ENCODE results near the gene SYDE1. TPM values are rescaled to one million over a fixed set of nuclear protein-coding genes. Genes with fewer than 3 reads are reported as not detected.

SYDE1 gene
- total RNA-seq, 1 experiment from 2014 or later: 47.7 TPM

DNA sequence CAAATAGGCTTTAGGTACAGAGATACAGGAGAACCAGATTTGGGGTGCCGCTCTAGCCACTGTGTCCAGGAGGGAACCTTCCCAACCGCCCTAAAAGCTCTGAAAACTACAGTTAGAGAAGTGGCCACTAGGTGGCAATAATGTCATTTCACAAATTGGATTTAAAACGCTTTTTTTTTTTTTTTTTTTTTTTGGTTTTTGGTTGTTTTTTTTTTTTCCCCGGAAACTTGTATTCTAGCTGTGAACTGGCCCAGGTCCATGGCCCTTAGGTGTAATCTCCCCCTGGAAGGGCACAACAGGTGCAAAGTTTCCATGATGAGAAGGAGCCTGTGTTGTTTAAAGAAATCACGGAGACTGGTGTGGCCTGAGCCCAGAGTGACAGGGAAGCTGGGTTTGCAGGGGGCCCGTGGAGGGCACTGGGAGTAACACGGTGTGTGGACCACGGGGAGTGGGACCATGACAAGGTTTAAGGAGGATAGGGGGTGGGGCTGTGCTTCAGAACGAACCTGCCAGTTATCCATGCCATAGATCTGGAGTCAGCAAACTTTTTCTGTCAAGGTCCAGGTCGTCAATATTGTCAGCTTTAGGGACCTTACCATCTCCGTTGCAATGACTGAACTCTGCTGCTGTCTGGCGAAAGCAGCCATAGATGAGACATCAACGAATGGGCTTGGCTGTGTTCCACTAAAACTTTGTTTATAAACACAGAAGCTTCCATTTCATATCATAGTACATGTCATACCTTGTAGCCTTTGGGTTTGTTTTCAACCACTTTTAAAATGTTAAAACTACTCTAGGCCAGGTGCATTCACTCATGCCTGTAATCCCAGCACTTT lies 15.1 kb upstream of the SYDE1 start:
- no peak overlapping the region for H3K27ac ChIP-seq (ENCODE audit: low read length)
- no peaks in the 10 kb centered on the region for H3K27me3 ChIP-seq (ENCODE audit: control insufficient read depth, insufficient read depth, low read length)
- H3K36me3 ChIP-seq (ENCODE audit: control insufficient read depth, insufficient read depth, low read length): no peaks in the 10 kb centered on the region
- ATAC-seq (peak; percentile 79), DNase-seq (ENCODE audit: low read depth, low spot score) (no peak)
- intact Hi-C loops (cut with micrococcal nuclease; ENCODE audit: unreplicated experiment): loop anchor here (1.0 kb wide), 1 partner anchor 58 kb away; no protein-coding TSS in a partner anchor
- H3K4me3 ChIP-seq (ENCODE audit: low read depth in 2 of 2, low read length in 2 of 2): peak overlapping the region in 1 of 2 experiments; percentile 31; a peak in 2 of 4 replicates
- no peaks in the 10 kb centered on the region for H3K4me1 ChIP-seq (ENCODE audit: control insufficient read depth, insufficient read depth, low read length)
- ChIA-PET POLR2A (no interaction called here), CTCF (interaction anchor here (0.5 to 1.7 kb wide), 25 partner anchors 9 to 656 kb away, joined by 3 to 24 read pairs (median 6); no protein-coding TSS in a partner anchor)
- BruUV-seq (replicated peaks): no TSS peak
- in situ Hi-C loops (cut with HindIII; ENCODE audit: low pct_unique_long_range_greater_than_20kb, low sequenced_read_pairs): no loop called here
- no peak for TF ChIP-seq SIN3A (IDR thresholded peaks at IDR 0.05; ENCODE audit: borderline replicate concordance, insufficient read depth, low read depth, low read length)
- TF ChIP-seq, protein P1, sequence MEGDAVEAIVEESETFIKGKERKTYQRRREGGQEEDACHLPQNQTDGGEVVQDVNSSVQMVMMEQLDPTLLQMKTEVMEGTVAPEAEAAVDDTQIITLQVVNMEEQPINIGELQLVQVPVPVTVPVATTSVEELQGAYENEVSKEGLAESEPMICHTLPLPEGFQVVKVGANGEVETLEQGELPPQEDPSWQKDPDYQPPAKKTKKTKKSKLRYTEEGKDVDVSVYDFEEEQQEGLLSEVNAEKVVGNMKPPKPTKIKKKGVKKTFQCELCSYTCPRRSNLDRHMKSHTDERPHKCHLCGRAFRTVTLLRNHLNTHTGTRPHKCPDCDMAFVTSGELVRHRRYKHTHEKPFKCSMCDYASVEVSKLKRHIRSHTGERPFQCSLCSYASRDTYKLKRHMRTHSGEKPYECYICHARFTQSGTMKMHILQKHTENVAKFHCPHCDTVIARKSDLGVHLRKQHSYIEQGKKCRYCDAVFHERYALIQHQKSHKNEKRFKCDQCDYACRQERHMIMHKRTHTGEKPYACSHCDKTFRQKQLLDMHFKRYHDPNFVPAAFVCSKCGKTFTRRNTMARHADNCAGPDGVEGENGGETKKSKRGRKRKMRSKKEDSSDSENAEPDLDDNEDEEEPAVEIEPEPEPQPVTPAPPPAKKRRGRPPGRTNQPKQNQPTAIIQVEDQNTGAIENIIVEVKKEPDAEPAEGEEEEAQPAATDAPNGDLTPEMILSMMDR (IDR thresholded peaks at IDR 0.05): peak; percentile 67
- TF ChIP-seq TCF7L2 (IDR thresholded peaks at IDR 0.05; ENCODE audit: low read depth, low read length): no peak
- TF ChIP-seq, protein P2, sequence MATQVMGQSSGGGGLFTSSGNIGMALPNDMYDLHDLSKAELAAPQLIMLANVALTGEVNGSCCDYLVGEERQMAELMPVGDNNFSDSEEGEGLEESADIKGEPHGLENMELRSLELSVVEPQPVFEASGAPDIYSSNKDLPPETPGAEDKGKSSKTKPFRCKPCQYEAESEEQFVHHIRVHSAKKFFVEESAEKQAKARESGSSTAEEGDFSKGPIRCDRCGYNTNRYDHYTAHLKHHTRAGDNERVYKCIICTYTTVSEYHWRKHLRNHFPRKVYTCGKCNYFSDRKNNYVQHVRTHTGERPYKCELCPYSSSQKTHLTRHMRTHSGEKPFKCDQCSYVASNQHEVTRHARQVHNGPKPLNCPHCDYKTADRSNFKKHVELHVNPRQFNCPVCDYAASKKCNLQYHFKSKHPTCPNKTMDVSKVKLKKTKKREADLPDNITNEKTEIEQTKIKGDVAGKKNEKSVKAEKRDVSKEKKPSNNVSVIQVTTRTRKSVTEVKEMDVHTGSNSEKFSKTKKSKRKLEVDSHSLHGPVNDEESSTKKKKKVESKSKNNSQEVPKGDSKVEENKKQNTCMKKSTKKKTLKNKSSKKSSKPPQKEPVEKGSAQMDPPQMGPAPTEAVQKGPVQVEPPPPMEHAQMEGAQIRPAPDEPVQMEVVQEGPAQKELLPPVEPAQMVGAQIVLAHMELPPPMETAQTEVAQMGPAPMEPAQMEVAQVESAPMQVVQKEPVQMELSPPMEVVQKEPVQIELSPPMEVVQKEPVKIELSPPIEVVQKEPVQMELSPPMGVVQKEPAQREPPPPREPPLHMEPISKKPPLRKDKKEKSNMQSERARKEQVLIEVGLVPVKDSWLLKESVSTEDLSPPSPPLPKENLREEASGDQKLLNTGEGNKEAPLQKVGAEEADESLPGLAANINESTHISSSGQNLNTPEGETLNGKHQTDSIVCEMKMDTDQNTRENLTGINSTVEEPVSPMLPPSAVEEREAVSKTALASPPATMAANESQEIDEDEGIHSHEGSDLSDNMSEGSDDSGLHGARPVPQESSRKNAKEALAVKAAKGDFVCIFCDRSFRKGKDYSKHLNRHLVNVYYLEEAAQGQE (IDR thresholded peaks at IDR 0.05; ENCODE audit: insufficient read depth in 1 of 2, low read depth in 2 of 2, low read length in 1 of 2): no peak
- no peak for TF ChIP-seq POLR2AphosphoS5 (IDR thresholded peaks at IDR 0.05; ENCODE audit: low read depth, low read length)
- H3K9me3 ChIP-seq (ENCODE audit: control insufficient read depth, insufficient read depth, low read depth, low read length): no peaks in the 10 kb centered on the region

DNA sequence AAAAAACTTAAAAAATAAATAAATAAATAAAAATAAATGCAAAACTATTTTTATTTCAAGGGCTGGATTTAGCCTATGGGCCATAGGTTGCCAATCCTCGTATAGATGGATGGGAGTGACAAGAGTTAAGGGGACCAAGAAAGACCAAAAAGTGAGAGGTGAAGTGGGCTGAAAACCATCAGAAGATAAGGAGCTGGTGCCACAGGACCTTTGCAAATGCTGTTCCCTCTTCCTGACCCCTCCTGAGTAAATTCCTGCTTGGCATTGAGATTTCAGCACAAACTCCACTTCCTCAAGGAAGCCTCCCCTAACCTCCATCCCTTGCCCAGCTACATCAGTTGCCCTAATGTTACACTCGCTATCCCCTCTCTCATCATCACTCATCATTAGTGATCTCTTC lies 14.2 kb upstream of the SYDE1 start:
- no peak overlapping the region for H3K27ac ChIP-seq (ENCODE audit: low read length)
- POLR2A ChIA-PET: no interaction called here
- BruUV-seq (replicated peaks): no TSS peak
- DNase-seq (ENCODE audit: low read depth, low spot score) (no peak), ATAC-seq (no peak)
- intact Hi-C loops (cut with micrococcal nuclease; ENCODE audit: unreplicated experiment) (no loop called here), in situ Hi-C loops (cut with HindIII; ENCODE audit: low pct_unique_long_range_greater_than_20kb, low sequenced_read_pairs) (no loop called here)
- H3K36me3 ChIP-seq (ENCODE audit: control insufficient read depth, insufficient read depth, low read length): no peaks in the 10 kb centered on the region
- no peaks in the 10 kb centered on the region for H3K27me3 ChIP-seq (ENCODE audit: control insufficient read depth, insufficient read depth, low read length)
- H3K4me1 ChIP-seq (ENCODE audit: control insufficient read depth, insufficient read depth, low read length): no peaks in the 10 kb centered on the region
- no peaks in the 10 kb centered on the region for H3K9me3 ChIP-seq (ENCODE audit: control insufficient read depth, insufficient read depth, low read depth, low read length)
- CTCF ChIA-PET: interaction anchor here (1.1 kb wide), 2 partner anchors 13 to 57 kb away, joined by 3 read pairs; no protein-coding TSS in a partner anchor
- TF ChIP-seq, protein P1 (IDR thresholded peaks at IDR 0.05): no peak
- TF ChIP-seq POLR2AphosphoS5 (IDR thresholded peaks at IDR 0.05; ENCODE audit: low read depth, low read length) (no peak), SIN3A (IDR thresholded peaks at IDR 0.05; ENCODE audit: borderline replicate concordance, insufficient read depth, low read depth, low read length) (no peak), TCF7L2 (IDR thresholded peaks at IDR 0.05; ENCODE audit: low read depth, low read length) (no peak)
- TF ChIP-seq, protein P2 (IDR thresholded peaks at IDR 0.05; ENCODE audit: insufficient read depth in 1 of 2, low read depth in 2 of 2, low read length in 1 of 2): no peak
- H3K4me3 ChIP-seq (ENCODE audit: low read depth in 2 of 2, low read length in 2 of 2): no peak overlapping the region
